HG03095 (cell line): ENCODE measurements around the gene CLPTM1.

Experiments
- ATAC-seq: cut with Tn5 transposase; IDR thresholded peaks from one replicate; pipeline ENCODE4 v1.9.1; 2021; ENCODE audit warnings: moderate library complexity; ENCODE audit not compliant: unreplicated experiment

Gene CLPTM1

GRCh38 chr19:45008552-45008951 is 53.4 kb downstream of the CLPTM1 start:
- no peak for ATAC-seq

DNA sequence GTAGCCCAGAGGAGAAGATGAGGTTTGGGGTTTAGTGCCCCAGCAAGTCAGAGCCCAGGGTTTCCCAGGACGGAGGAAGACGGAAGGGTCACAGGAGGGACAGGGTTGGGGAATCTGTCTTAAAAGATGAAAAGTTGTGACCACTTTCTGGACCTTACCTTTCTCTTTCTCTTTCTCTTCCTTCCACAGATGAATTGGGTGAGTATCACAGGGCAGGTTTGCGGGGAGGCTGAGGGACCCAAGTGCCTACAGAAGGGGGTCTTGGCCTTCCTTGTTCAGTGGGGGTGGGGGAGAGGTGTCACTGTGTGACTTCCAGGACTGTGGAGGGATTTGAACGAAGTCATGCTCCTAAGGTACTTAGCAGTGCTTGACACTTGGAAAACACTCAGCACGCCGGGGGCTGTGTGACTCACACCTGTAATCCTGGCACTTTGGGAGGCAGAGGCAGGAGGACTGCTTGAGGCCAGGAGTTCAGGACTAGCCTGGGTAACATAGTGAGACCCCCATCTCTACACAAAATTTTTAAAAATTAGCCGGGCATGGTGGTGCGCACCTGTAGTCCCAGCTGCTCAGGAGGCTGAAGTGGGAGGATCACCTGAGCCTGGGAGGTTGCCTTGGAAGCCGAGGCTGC is 54.6 kb downstream of the CLPTM1 start:
- no peak for ATAC-seq

DNA sequence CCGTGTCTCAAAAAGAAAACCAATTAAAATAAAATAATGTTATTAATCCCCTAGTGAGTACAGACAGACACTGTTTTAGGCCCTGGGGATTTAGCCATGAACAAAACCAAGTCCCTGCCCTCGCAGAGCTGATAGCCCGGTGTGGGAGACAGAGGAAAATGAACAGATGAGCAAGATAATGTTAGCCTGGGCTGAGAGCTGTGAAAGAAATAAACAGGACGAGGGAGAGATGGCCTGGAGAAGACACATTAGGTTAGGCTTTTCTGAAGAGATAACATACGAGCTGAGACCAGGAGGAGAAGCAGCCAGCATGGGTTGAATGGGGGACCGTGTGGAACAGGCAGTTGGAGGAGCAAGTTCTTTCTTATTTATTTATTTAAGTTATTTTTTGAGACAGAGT is 55.1 kb downstream of the CLPTM1 start:
- ATAC-seq: no peak

DNA sequence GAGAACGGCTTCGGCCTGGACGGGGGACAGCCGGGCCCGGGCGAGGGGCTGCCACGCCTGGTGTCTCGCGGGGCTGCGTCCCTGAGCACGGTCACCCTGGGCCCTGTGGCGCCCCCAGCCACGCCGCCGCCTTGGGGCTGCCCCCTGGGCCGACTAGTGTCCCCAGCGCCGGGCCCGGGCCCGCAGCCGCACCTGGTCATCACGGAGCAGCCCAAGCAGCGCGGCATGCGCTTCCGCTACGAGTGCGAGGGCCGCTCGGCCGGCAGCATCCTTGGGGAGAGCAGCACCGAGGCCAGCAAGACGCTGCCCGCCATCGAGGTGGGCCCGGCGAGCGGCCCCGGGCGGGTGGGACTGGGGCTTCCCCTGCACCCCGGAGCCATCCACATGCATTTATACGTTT is 56.8 kb downstream of the CLPTM1 start:
- ATAC-seq: no peak

DNA sequence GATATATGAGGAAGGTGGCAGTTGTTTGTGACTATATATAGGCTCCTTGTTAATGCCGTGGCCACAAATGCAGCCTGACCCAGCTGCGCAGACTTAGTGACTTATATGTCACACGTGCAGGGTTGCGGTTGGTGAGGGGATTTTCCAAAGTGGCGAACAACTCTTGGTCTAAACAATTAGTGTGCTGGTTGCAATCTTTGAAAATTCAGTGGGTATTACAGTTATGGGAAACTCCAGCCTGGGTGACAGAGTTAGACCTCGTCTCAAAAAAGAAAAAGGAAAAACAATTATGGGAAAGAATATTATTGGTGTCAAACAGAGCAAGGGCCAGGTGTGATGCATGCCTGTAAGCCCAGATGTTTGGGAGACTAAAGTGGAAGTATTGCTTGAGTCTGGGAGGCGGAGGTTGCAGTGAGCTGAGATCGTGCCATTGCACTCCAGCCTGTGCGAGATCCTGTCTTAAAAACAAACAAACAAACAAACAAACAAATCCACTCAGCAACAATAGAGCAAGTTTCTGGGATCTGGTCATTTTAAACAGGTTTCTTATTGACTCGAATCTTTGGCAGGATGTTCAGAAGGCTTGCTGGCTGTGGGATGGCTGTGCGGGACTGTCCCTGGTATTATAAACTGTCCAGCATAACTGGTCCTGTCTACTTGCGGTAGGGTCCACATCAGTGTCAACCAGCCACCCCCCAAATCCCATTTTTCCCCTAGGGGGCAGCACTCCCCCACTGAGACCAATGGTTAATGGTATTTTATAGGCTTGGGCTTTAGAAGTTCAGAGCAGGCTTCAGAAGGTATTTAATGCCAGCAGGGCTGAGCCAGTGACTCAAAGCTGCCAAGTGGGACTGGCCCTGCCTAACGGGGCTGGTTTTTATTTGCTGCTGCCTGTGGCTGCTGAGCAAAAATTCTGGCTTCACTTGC is 61.5 kb downstream of the CLPTM1 start:
- ATAC-seq: peak; percentile 78

DNA sequence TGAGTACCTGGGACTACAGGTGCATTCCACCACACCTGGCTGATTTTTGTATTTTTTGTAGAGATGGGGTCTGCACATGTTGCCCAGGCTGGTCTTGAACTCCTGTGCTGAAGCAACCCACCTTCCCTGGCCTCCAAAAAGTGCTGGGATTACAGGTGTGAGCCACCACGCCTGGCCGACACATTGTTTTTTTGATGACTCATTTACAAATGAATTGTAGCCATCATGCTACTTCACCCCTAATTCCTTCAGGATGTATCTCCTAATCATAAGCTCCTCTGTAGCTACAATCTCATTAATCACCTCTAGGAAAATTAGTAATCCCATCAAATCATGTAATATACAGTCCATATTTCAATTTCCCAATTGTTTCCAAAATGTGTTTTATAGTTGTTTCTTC is 64.0 kb downstream of the CLPTM1 start:
- ATAC-seq: no peak

DNA sequence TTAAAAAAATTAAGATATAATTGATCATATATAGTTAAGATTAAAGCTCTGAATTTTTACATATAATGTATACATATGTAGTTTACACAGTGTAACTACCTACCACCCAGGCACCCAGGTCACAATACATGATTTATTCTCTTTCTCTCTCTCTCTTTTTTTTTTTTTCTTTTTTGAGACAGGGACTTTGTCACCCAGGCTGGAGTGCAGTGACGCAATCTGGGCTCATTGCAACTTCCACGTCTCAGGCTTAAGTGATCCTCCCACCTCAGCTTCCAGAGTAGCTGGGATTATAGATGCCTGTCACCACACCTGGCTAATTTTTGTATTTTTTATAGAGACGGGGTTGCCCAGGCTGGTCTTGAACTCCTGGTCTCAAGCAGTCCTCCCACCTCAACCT is 64.9 kb downstream of the CLPTM1 start:
- ATAC-seq: no peak

DNA sequence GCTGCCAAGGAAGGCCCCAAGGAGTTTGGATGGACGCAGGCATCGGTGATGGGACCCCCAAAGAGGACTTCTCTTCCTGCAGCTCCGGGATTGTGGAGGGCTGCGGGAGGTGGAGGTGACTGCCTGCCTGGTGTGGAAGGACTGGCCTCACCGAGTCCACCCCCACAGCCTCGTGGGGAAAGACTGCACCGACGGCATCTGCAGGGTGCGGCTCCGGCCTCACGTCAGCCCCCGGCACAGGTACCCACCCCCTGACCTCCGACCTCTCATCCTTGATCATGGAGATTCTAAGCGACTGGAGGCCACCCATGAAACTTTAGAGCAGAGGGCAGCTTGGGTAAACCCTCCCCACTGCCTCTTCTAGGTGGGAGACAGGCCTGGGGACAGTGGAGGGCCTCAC is 66.8 kb downstream of the CLPTM1 start:
- no peak for ATAC-seq

- no peak for ATAC-seq
Observed at GRCh38 chr19:45023048-45023447, 67.9 kb downstream of the CLPTM1 start.

DNA sequence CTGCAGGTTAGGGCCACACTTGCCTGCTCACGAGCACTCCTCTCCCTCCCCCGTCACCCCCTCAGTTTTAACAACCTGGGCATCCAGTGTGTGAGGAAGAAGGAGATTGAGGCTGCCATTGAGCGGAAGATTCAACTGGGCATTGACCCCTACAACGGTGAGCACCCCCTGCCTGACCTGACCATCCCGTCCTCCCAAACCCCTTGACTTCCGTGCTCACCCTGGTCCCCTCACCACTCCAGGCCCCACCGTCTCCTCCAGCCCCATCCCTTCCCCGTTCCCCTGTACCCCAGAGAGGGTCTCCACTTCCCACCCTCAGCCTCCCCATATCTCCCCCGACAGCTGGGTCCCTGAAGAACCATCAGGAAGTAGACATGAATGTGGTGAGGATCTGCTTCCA is 70.1 kb downstream of the CLPTM1 start:
- ATAC-seq: no peak

DNA sequence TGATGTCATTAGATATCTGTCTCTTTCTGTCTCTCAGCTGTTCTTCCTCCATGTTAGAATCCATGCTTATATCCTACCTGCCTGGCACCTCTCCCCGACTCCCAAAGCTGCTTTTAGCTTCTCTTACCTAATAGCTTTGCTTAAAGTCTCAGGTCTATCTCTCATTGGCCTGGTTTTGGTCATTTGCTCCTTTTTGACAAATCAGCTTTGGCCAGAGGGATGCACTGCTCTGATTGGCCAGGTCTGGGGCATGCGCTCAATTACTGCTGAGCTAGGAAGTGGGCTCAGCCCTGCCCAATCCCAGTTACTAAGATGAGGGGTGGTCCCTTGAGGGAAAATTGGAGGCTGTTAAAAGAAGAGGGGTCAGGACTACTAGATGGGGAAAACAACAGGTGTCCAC is 72.2 kb downstream of the CLPTM1 start:
- ATAC-seq: no peak

GRCh38 chr19:45030825-45031224 is 75.6 kb downstream of the CLPTM1 start:
- no peak for ATAC-seq

DNA sequence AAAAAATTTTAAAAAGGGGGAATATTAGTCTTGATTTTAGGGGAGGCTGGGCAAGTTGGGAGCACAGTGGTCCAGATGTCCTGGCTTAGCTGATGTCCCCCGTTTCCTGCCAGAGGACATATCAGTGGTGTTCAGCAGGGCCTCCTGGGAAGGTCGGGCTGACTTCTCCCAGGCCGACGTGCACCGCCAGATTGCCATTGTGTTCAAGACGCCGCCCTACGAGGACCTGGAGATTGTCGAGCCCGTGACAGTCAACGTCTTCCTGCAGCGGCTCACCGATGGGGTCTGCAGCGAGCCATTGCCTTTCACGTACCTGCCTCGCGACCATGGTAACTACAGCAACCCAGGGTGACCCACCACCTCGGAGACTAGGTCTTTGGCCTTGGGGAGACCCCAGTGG is 77.2 kb downstream of the CLPTM1 start:
- no peak for ATAC-seq

- ATAC-seq: no peak
Observed at GRCh38 chr19:45035755-45036154, 80.6 kb downstream of the CLPTM1 start.

DNA sequence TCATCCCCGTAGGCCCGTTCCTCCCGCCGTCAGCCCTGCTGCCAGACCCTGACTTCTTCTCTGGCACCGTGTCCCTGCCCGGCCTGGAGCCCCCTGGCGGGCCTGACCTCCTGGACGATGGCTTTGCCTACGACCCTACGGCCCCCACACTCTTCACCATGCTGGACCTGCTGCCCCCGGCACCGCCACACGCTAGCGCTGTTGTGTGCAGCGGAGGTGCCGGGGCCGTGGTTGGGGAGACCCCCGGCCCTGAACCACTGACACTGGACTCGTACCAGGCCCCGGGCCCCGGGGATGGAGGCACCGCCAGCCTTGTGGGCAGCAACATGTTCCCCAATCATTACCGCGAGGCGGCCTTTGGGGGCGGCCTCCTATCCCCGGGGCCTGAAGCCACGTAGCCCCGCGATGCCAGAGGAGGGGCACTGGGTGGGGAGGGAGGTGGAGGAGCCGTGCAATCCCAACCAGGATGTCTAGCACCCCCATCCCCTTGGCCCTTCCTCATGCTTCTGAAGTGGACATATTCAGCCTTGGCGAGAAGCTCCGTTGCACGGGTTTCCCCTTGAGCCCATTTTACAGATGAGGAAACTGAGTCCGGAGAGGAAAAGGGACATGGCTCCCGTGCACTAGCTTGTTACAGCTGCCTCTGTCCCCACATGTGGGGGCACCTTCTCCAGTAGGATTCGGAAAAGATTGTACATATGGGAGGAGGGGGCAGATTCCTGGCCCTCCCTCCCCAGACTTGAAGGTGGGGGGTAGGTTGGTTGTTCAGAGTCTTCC is 82.4 kb downstream of the CLPTM1 start:
- ATAC-seq: no peak

GRCh38 chr19:45038931-45039893 is 84.0 kb downstream of the CLPTM1 start, which contains the start of gene CLASRP:
TSS of gene CLASRP (plus strand) at chr19:45039045. CDS start at chr19:45040213, 1,168 bp downstream.
- ATAC-seq: peak; percentile 70

GRCh38 chr19:45040059-45040771 is 85.0 kb downstream of the CLPTM1 start:
- no peak for ATAC-seq

- no peak for ATAC-seq
Observed at GRCh38 chr19:45041125-45041524, 85.9 kb downstream of the CLPTM1 start.
